PC-3 (cell line): ENCODE measurements around the gene ITGA7.

Experiments
- EZH2 ChIP-seq: fragments of 300-600 bp; sonication (generic); IDR thresholded peaks from one replicate; pipeline ENCODE4 v1.6.1; 2017; ENCODE audit warnings: antibody characterized with exemption, mild to moderate bottlenecking, low read length; ENCODE audit not compliant: unreplicated experiment
- EZH2phosphoT487 ChIP-seq: fragments of 300-600 bp; sonication (generic); IDR thresholded peaks from 2 replicates; pipeline ENCODE4 v1.6.1; 2018; ENCODE audit warnings: mild to moderate bottlenecking, antibody characterized with exemption, low read length, borderline replicate concordance
- TF ChIP-seq, protein P1 (sequence below): fragments of 300-600 bp; sonication (generic); conservative IDR thresholded peaks from 2 replicates; pipeline ENCODE4 v1.5.1; 2017; ENCODE audit warnings: antibody characterized with exemption, low read depth, mild to moderate bottlenecking, low read length

DNA sequence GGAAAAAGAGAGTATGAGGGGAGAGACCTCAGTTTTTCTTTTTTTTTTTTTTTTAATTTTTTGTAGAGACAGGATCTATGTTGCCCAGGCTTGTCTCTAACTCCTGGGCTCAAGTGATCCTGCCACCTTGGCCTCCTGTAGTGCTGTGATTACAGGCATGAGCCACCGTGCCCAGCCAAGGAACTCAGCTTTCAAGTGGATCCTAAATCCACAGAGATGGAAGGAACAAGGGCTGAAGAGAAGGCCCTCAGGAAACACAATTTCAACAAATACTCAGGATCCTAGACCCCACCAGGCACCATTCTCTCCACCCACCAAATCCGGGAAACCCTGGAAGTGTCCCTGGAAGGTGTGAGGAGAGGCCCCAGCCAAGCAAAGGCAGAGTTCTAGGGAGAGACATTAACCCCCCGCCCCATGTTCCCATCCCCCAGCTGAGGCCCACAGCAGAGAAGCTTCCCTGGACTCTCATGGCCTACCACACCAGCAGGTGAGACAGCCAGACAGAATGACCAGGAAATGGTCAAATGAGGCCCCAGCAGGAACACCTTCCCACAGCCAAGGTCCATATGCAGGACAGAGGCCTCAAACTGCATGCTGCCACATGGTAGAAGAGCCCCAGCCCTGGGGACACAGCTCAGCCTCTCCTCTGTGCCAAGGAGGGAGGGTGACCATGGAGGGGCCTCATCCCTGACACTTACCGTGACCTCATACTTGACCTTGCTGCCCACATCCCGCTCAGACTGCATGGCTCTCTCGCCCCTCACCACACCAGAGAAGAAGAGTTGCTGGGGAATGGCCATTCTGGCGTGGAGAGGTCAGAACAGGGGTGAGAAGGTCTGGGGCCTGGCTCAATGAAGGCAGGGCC is 14.1 kb downstream of the ITGA7 start:
- TF ChIP-seq, protein P1, sequence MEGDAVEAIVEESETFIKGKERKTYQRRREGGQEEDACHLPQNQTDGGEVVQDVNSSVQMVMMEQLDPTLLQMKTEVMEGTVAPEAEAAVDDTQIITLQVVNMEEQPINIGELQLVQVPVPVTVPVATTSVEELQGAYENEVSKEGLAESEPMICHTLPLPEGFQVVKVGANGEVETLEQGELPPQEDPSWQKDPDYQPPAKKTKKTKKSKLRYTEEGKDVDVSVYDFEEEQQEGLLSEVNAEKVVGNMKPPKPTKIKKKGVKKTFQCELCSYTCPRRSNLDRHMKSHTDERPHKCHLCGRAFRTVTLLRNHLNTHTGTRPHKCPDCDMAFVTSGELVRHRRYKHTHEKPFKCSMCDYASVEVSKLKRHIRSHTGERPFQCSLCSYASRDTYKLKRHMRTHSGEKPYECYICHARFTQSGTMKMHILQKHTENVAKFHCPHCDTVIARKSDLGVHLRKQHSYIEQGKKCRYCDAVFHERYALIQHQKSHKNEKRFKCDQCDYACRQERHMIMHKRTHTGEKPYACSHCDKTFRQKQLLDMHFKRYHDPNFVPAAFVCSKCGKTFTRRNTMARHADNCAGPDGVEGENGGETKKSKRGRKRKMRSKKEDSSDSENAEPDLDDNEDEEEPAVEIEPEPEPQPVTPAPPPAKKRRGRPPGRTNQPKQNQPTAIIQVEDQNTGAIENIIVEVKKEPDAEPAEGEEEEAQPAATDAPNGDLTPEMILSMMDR = no peak
- TF ChIP-seq EZH2 (no peak), EZH2phosphoT487 (no peak)
